Measurements from ENCODE around the gene CYP19A1. TPM values are rescaled to one million over a fixed set of nuclear protein-coding genes. Genes with fewer than 3 reads are reported as not detected.

The CYP19A1 gene
- total and polyA plus RNA-seq, 2 of the 8 experiments (the other 6 are each of a cell fraction or from before 2014, with no cell fraction given): not detected

GRCh38 chr15:51321316-51321715, 17.1 kb downstream of the CYP19A1 start:
- H4K5ac ChIP-seq (ENCODE audit: insufficient read length, low read depth, low read length): no peak overlapping the region
- H2BK20ac ChIP-seq (ENCODE audit: low read length): no peak overlapping the region
- no peaks in the 10 kb centered on the region for H3K23me2 ChIP-seq (ENCODE audit: low read depth, low read length)
- FAIRE-seq (no peak), DNase-seq (ENCODE audit: low read depth in 1 of 2, low spot score in 2 of 2) (no peak)
- no peaks in the 10 kb centered on the region for H3K79me2 ChIP-seq (ENCODE audit: control insufficient read depth in 1 of 2, insufficient read depth in 2 of 2, low read length in 2 of 2)
- H2BK12ac ChIP-seq (ENCODE audit: low read depth, low read length): no peak overlapping the region
- CTCF ChIA-PET (ENCODE audit: partially characterized antibody): interaction anchor here (1.0 to 2.9 kb wide), 2 partner anchors 20 to 129 kb away, joined by 3 to 7 read pairs; partner anchors contain the start of gene GLDN
- no peaks in the 10 kb centered on the region for H3K9me3 ChIP-seq (ENCODE audit: insufficient read depth in 2 of 2, low read depth in 1 of 2, low read length in 1 of 2)
- H2AK5ac ChIP-seq (ENCODE audit: low read depth, low read length): no peak overlapping the region
- no peak overlapping the region for H4K91ac ChIP-seq (replicated peaks; ENCODE audit: insufficient read length, low read length)
- H4K20me1 ChIP-seq (replicated peaks in 1 of 2; ENCODE audit: control insufficient read depth in 1 of 2, insufficient read depth in 2 of 2, low read length in 2 of 2): no peaks in the 10 kb centered on the region
- H3K18ac ChIP-seq (ENCODE audit: extremely low read depth, low read length): no peak overlapping the region
- POLR2A ChIA-PET (ENCODE audit: partially characterized antibody): no interaction called here
- no peak overlapping the region for H3K4ac ChIP-seq (replicated peaks; ENCODE audit: insufficient read length, low read depth, low read length)
- H3K4me3 ChIP-seq (ENCODE audit: extremely low read depth in 1 of 4, insufficient read depth in 2 of 4, low read depth in 3 of 4, low read length in 4 of 4): no peak overlapping the region
- no peak overlapping the region for H2BK5ac ChIP-seq (ENCODE audit: low read depth, low read length)
- no peak overlapping the region for H3K23ac ChIP-seq (ENCODE audit: insufficient read length)
- no peak overlapping the region for H3K27ac ChIP-seq (ENCODE audit: low read depth, low read length)
- WGBS, 2 experiments (ENCODE audit: extremely low coverage in 1 of 2, insufficient coverage in 1 of 2, insufficient read length in 1 of 2, insufficient replicate concordance in 2 of 2, low coverage in 1 of 2, low lambda C conversion rate in 2 of 2, missing lambda C conversion rate in 1 of 2): 80% methylated on average over 4 of the region's 4 CpGs; no CpG with 5 or more reads in 1 of the 2 experiments
- no peaks in the 10 kb centered on the region for H3K27me3 ChIP-seq (replicated peaks in 1 of 4; ENCODE audit: control insufficient read depth in 3 of 4, extremely low read depth in 1 of 4, insufficient read depth in 3 of 4, low read length in 3 of 4)
- no peaks in the 10 kb centered on the region for H3K4me1 ChIP-seq (replicated peaks in 1 of 4; ENCODE audit: control insufficient read depth in 3 of 4, insufficient read depth in 4 of 4, low read length in 3 of 4)
- H3K4me2 ChIP-seq (ENCODE audit: insufficient read depth in 1 of 2, low read depth in 2 of 2, low read length in 2 of 2): no peak overlapping the region
- no peak overlapping the region for H2BK15ac ChIP-seq (ENCODE audit: low read length)
- H3K9ac ChIP-seq (replicated peaks in 1 of 4; ENCODE audit: extremely low read depth in 1 of 4, low read depth in 3 of 4, low read length in 3 of 4): no peak overlapping the region
- no peak overlapping the region for H3K14ac ChIP-seq (ENCODE audit: insufficient read length)
- no peak overlapping the region for H4K8ac ChIP-seq (ENCODE audit: extremely low read depth, insufficient read depth, low read length)
- no peak overlapping the region for H3K56ac ChIP-seq (replicated peaks; ENCODE audit: insufficient read length, low read depth, low read length)
- H3K36me3 ChIP-seq (ENCODE audit: control insufficient read depth in 2 of 4, insufficient read depth in 4 of 4, low read length in 3 of 4): no peaks in the 10 kb centered on the region
- H2AFZ ChIP-seq (ENCODE audit: low read length): no peak overlapping the region
- no peaks in the 10 kb centered on the region for H3K79me1 ChIP-seq (ENCODE audit: low read depth, low read length)
- no peak overlapping the region for H2BK120ac ChIP-seq (replicated peaks; ENCODE audit: low read depth, low read length)
- TF ChIP-seq SIRT6 (IDR thresholded peaks at IDR 0.05; ENCODE audit: low read length) (no peak), NANOG (IDR thresholded peaks at IDR 0.05; ENCODE audit: insufficient read depth, low read depth, low read length, poor library complexity, severe bottlenecking) (no peak)
